ENCODE data around the gene CSMD2.

DNA sequence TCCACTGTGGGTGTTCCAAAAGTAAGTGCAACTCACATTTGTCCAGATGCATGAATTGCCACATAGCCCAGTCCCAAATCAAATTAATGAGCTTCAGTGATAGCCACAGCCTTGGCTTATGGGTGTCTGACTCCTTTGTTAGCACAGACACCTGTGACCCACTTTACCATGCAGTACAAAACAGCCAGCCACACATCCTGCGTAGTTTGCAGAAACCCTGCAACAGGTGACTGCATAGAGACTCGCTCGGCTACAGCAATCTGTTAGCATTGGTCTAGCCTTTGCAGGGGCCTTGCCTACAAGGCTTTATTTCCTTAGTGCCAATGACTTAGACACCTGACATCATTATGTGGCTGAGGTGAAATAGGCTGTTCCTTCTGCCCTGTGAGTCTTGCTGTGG lies 135.5 kb downstream of the CSMD2 start:
- TF ChIP-seq POLR2A (IDR thresholded peaks at IDR 0.05) = no peak
- TF ChIP-seq, protein P1, sequence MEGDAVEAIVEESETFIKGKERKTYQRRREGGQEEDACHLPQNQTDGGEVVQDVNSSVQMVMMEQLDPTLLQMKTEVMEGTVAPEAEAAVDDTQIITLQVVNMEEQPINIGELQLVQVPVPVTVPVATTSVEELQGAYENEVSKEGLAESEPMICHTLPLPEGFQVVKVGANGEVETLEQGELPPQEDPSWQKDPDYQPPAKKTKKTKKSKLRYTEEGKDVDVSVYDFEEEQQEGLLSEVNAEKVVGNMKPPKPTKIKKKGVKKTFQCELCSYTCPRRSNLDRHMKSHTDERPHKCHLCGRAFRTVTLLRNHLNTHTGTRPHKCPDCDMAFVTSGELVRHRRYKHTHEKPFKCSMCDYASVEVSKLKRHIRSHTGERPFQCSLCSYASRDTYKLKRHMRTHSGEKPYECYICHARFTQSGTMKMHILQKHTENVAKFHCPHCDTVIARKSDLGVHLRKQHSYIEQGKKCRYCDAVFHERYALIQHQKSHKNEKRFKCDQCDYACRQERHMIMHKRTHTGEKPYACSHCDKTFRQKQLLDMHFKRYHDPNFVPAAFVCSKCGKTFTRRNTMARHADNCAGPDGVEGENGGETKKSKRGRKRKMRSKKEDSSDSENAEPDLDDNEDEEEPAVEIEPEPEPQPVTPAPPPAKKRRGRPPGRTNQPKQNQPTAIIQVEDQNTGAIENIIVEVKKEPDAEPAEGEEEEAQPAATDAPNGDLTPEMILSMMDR (IDR thresholded peaks at IDR 0.05) = no peak

Measured in sigmoid colon (tissue), 3 donors.